ENCODE results near the gene MPC1.
"Not testable (repeated sequence)": the region's sequence is repeated elsewhere in the genome, so short reads cannot be mapped to it uniquely, and the experiment has no call there.

MPC1 gene

GRCh38 chr6:166406197-166406596, 23.5 kb upstream of the MPC1 start:
- DNase-seq (ENCODE audit: low spot score): no peak
- no peak overlapping the region for H3K4ac ChIP-seq (ENCODE audit: low read length)

GRCh38 chr6:166405386-166405785, 22.6 kb upstream of the MPC1 start:
- Histone ChIP-seq H3K79me1 (ENCODE audit: low read depth, low read length) (no peaks in the 10 kb centered on the region), H2BK120ac (ENCODE audit: low read depth, low read length) (no peak overlapping the region), H3K4me2 (ENCODE audit: insufficient read depth, low read length, poor library complexity, severe bottlenecking) (no peak overlapping the region), H2AK5ac (ENCODE audit: low read depth, low read length) (peak overlapping the region; percentile 93), H3K4me1 (ENCODE audit: control insufficient read depth in 2 of 2, insufficient read depth in 1 of 2, low read depth in 1 of 2, low read length in 2 of 2) (peaks cover 0 to 2% of the 10 kb centered on the region in 2 donors), H4K8ac (ENCODE audit: low read depth, low read length) (no peak overlapping the region), H3K9me3 (replicated peaks in 1 of 2; ENCODE audit: control insufficient read depth in 2 of 2, insufficient read depth in 1 of 2, low read depth in 1 of 2, low read length in 2 of 2) (no peaks in the 10 kb centered on the region), H3K4ac (ENCODE audit: low read length) (no peak overlapping the region), H2BK5ac (ENCODE audit: low read length) (no peak overlapping the region), H3K14ac (ENCODE audit: low read length) (peak overlapping the region; percentile 75), H3K27ac (replicated peaks; ENCODE audit: low read length) (no peak overlapping the region), H2AFZ (ENCODE audit: low read length) (no peak overlapping the region), H2BK15ac (ENCODE audit: low read length) (peak overlapping the region; percentile 23), H3K27me3 (ENCODE audit: control insufficient read depth in 3 of 3, insufficient read depth in 3 of 3, low read depth in 1 of 3, low read length in 3 of 3) (no peaks in the 10 kb centered on the region), H3K9ac (ENCODE audit: low read depth, low read length, poor library complexity) (no peak overlapping the region), H3K18ac (ENCODE audit: low read length) (peak overlapping the region; percentile 44), H3K4me3 (ENCODE audit: low read length in 2 of 2) (no peak overlapping the region), H3K36me3 (replicated peaks in 1 of 2; ENCODE audit: control insufficient read depth in 2 of 2, insufficient read depth in 2 of 2, low read length in 2 of 2) (peaks cover 3 to 6% of the 10 kb centered on the region in 2 donors), H2BK12ac (ENCODE audit: low read length) (no peak overlapping the region), H4K91ac (ENCODE audit: low read depth, low read length, poor library complexity) (no peak overlapping the region), H3K23ac (ENCODE audit: low read depth, low read length, poor library complexity) (no peak overlapping the region)
- WGBS, 2 donors (ENCODE audit: extremely low coverage in 2 of 2, insufficient read length in 2 of 2, insufficient replicate concordance in 1 of 2): no CpG with 5 or more reads among the region's 7 CpGs
- no peak for DNase-seq (ENCODE audit: low spot score)

More at GRCh38 chr6:166406197-166406596, 23.5 kb upstream of the MPC1 start:
- Histone ChIP-seq H2BK12ac (ENCODE audit: low read length) (no peak overlapping the region), H2BK15ac (ENCODE audit: low read length) (no peak overlapping the region), H3K14ac (ENCODE audit: low read length) (no peak overlapping the region), H3K9me3 (replicated peaks in 1 of 2; ENCODE audit: control insufficient read depth in 2 of 2, insufficient read depth in 1 of 2, low read depth in 1 of 2, low read length in 2 of 2) (no peaks in the 10 kb centered on the region), H3K36me3 (replicated peaks in 1 of 2; ENCODE audit: control insufficient read depth in 2 of 2, insufficient read depth in 2 of 2, low read length in 2 of 2) (peaks cover 3 to 6% of the 10 kb centered on the region in 2 donors), H3K4me1 (ENCODE audit: control insufficient read depth in 2 of 2, insufficient read depth in 1 of 2, low read depth in 1 of 2, low read length in 2 of 2) (peaks cover 0 to 2% of the 10 kb centered on the region in 2 donors), H3K23ac (ENCODE audit: low read depth, low read length, poor library complexity) (no peak overlapping the region), H3K4me3 (ENCODE audit: low read length in 2 of 2) (no peak overlapping the region), H4K91ac (ENCODE audit: low read depth, low read length, poor library complexity) (no peak overlapping the region), H2BK5ac (ENCODE audit: low read length) (no peak overlapping the region), H3K18ac (ENCODE audit: low read length) (peak overlapping the region; percentile 27), H3K27ac (replicated peaks; ENCODE audit: low read length) (no peak overlapping the region), H4K8ac (ENCODE audit: low read depth, low read length) (no peak overlapping the region), H2AK5ac (ENCODE audit: low read depth, low read length) (peak overlapping the region; percentile 60), H3K27me3 (ENCODE audit: control insufficient read depth in 3 of 3, insufficient read depth in 3 of 3, low read depth in 1 of 3, low read length in 3 of 3) (no peaks in the 10 kb centered on the region), H3K79me1 (ENCODE audit: low read depth, low read length) (no peaks in the 10 kb centered on the region), H3K4me2 (ENCODE audit: insufficient read depth, low read length, poor library complexity, severe bottlenecking) (no peak overlapping the region), H3K9ac (ENCODE audit: low read depth, low read length, poor library complexity) (no peak overlapping the region), H2BK120ac (ENCODE audit: low read depth, low read length) (no peak overlapping the region), H2AFZ (ENCODE audit: low read length) (no peak overlapping the region)
- no CpG with 5 or more reads among the region's 12 CpGs for WGBS, 2 donors (ENCODE audit: extremely low coverage in 2 of 2, insufficient read length in 2 of 2, insufficient replicate concordance in 1 of 2)

GRCh38 chr6:166402582-166403277, 20.0 kb upstream of the MPC1 start:
- Histone ChIP-seq H3K27ac (replicated peaks; ENCODE audit: low read length) (no peak overlapping the region), H3K23ac (ENCODE audit: low read depth, low read length, poor library complexity) (peak overlapping the region; percentile 56), H3K4ac (ENCODE audit: low read length) (no peak overlapping the region), H3K14ac (ENCODE audit: low read length) (no peak overlapping the region), H3K18ac (ENCODE audit: low read length) (no peak overlapping the region), H3K4me1 (ENCODE audit: control insufficient read depth in 2 of 2, insufficient read depth in 1 of 2, low read depth in 1 of 2, low read length in 2 of 2) (no peaks in the 10 kb centered on the region), H2AFZ (ENCODE audit: low read length) (no peak overlapping the region), H4K91ac (ENCODE audit: low read depth, low read length, poor library complexity) (no peak overlapping the region), H3K9me3 (replicated peaks in 1 of 2; ENCODE audit: control insufficient read depth in 2 of 2, insufficient read depth in 1 of 2, low read depth in 1 of 2, low read length in 2 of 2) (peaks cover 0 to 1% of the 10 kb centered on the region in 2 donors), H3K27me3 (ENCODE audit: control insufficient read depth in 3 of 3, insufficient read depth in 3 of 3, low read depth in 1 of 3, low read length in 3 of 3) (no peaks in the 10 kb centered on the region), H3K36me3 (replicated peaks in 1 of 2; ENCODE audit: control insufficient read depth in 2 of 2, insufficient read depth in 2 of 2, low read length in 2 of 2) (no peaks in the 10 kb centered on the region), H3K4me3 (ENCODE audit: low read length in 2 of 2) (no peak overlapping the region), H3K4me2 (ENCODE audit: insufficient read depth, low read length, poor library complexity, severe bottlenecking) (no peak overlapping the region), H2AK5ac (ENCODE audit: low read depth, low read length) (no peak overlapping the region), H2BK15ac (ENCODE audit: low read length) (no peak overlapping the region), H3K9ac (ENCODE audit: low read depth, low read length, poor library complexity) (no peak overlapping the region), H2BK120ac (ENCODE audit: low read depth, low read length) (no peak overlapping the region), H4K8ac (ENCODE audit: low read depth, low read length) (no peak overlapping the region), H3K79me1 (ENCODE audit: low read depth, low read length) (no peaks in the 10 kb centered on the region), H2BK12ac (ENCODE audit: low read length) (no peak overlapping the region), H2BK5ac (ENCODE audit: low read length) (no peak overlapping the region)
- DNase-seq (ENCODE audit: low spot score): no peak
- WGBS, 2 donors (ENCODE audit: extremely low coverage in 2 of 2, insufficient read length in 2 of 2, insufficient replicate concordance in 1 of 2): no CpG with 5 or more reads among the region's 6 CpGs

GRCh38 chr6:166400649-166401250, 18.0 kb upstream of the MPC1 start:
- H3K9me3 ChIP-seq (replicated peaks in 1 of 2; ENCODE audit: control insufficient read depth in 2 of 2, insufficient read depth in 1 of 2, low read depth in 1 of 2, low read length in 2 of 2); H2BK15ac ChIP-seq (ENCODE audit: low read length); H3K27ac ChIP-seq (replicated peaks; ENCODE audit: low read length); H2BK120ac ChIP-seq (ENCODE audit: low read depth, low read length); H3K4me1 ChIP-seq (ENCODE audit: control insufficient read depth in 2 of 2, insufficient read depth in 1 of 2, low read depth in 1 of 2, low read length in 2 of 2); H2BK12ac ChIP-seq (ENCODE audit: low read length); H4K91ac ChIP-seq (ENCODE audit: low read depth, low read length, poor library complexity); H3K9ac ChIP-seq (ENCODE audit: low read depth, low read length, poor library complexity); H2AK5ac ChIP-seq (ENCODE audit: low read depth, low read length); H3K23ac ChIP-seq (ENCODE audit: low read depth, low read length, poor library complexity); H3K79me1 ChIP-seq (ENCODE audit: low read depth, low read length); H4K8ac ChIP-seq (ENCODE audit: low read depth, low read length); H3K4me2 ChIP-seq (ENCODE audit: insufficient read depth, low read length, poor library complexity, severe bottlenecking); H3K27me3 ChIP-seq (ENCODE audit: control insufficient read depth in 3 of 3, insufficient read depth in 3 of 3, low read depth in 1 of 3, low read length in 3 of 3); H3K4me3 ChIP-seq (ENCODE audit: low read length in 2 of 2); H3K4ac ChIP-seq (ENCODE audit: low read length); H3K36me3 ChIP-seq (replicated peaks in 1 of 2; ENCODE audit: control insufficient read depth in 2 of 2, insufficient read depth in 2 of 2, low read length in 2 of 2); H3K14ac ChIP-seq (ENCODE audit: low read length); H2BK5ac ChIP-seq (ENCODE audit: low read length); H3K18ac ChIP-seq (ENCODE audit: low read length): not testable (repeated sequence)
- no CpG with 5 or more reads among the region's 16 CpGs for WGBS, 2 donors (ENCODE audit: extremely low coverage in 2 of 2, insufficient read length in 2 of 2, insufficient replicate concordance in 1 of 2)
- peak; percentile 51 for DNase-seq (ENCODE audit: low spot score)
- H2AFZ ChIP-seq (ENCODE audit: low read length): peak overlapping the region; percentile 23

Data from neuronal stem cell (in vitro differentiated cells).